ENCODE results near the gene ALDH3B1.

Gene ALDH3B1

DNA sequence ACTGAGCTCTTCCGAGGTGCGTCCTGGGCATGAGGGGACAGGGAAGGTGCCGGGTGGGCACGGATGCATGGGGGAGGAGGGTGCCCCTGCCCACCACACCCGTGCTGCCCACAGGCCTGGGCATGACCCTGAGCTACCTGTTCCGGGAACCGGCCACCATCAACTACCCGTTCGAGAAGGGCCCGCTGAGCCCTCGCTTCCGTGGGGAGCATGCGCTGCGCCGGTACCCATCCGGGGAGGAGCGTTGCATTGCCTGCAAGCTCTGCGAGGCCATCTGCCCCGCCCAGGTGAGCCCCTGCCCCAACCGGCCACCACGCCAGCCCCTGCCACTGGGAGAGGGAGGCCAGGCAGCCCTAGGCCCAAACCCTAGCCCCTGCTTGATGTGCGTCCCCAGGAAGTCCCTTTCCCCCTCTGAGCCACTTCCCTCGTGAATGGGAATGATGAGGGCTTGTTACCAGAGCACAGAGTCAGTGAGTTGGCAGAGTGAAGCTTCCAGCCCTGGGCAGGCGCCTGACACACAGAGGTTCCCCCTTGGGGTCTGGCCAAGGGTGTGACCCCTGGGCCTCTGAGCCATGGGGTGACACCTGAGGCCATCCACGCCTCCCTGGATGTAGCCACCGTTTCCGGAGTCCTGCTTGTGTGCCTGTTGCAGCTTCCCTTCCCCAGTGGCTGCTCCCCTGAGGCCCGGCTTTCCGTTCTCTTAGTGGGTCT lies 23.0 kb downstream of the ALDH3B1 start:
- DNase-seq: no peak

- DNase-seq: no peak
Measured at GRCh38 chr11:68033708-68034045, 23.6 kb downstream of the ALDH3B1 start.

DNA sequence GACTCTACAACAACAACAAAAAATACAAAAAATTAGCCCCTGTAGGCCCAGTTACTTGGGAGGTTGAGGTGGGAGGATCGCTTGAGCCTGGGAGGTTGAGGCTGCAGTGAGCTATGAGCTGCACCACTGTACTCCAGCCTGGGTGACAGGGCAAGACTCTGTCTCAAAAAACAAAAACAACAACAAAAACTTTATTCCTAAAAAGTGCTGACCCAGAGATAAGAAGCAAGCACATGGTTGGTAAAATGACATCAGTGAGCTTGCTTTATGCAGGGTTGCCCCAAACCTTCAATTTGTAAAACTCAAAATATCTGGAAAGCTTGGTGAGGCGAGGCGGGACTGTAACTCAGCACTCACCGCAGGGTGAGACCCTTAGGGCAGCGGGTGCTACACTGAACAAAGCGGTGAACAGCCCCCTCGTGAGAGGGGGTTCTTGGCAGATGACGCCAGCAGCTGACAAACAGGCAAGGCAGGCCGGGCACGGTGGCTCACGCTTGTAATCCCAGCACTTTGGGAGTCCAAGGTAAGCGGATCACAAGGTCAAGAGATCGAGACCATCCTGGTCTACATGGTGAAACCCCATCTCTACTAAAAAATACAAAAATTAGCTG lies 25.2 kb downstream of the ALDH3B1 start:
- DNase-seq: no peak

DNA sequence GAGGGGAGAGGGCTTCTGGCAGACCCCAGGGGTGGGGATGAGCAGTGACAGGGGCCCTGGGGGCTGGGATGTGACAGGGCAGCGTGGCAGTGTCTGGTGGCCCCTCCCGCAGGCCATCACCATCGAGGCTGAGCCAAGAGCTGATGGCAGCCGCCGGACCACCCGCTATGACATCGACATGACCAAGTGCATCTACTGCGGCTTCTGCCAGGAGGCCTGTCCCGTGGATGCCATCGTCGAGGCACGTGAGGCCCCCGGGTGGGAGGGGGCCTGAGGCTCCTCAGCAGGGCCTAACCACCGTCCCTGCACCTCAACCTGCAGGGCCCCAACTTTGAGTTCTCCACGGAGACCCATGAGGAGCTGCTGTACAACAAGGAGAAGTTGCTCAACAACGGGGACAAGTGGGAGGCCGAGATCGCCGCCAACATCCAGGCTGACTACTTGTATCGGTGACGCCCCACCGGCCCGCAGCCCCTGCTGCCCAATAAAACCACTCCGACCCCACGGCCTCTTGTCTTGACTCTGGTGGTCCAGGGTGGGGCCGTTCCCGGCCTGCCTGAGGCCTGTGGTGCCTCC lies 26.1 kb downstream of the ALDH3B1 start:
- DNase-seq: no peak

DNA sequence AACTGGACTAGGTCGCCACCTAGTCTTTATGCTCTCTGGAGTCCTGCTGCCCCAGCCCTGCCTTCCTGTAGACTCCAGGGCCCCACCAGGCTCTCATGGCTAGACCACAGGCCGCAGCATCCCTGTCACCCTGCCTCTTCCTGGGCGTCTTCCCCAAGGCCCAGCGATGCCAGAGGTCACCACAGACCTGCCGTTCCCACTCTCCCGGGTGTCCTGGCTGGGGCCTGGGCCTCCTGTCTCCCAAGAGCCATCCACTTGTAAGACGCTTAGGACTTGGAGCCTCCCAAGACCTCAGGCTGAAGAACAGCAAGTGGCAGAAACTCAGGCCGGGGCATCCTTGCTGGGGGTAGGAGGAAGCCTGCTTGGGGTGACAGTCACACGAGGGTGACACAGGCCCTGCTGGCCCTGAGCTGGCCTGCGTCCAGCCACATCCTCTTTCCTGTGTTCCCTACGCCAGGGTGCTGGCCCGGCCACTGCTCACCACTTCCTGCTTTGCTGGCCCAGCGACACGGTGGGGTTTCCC lies 26.7 kb downstream of the ALDH3B1 start:
- no peak for DNase-seq

DNA sequence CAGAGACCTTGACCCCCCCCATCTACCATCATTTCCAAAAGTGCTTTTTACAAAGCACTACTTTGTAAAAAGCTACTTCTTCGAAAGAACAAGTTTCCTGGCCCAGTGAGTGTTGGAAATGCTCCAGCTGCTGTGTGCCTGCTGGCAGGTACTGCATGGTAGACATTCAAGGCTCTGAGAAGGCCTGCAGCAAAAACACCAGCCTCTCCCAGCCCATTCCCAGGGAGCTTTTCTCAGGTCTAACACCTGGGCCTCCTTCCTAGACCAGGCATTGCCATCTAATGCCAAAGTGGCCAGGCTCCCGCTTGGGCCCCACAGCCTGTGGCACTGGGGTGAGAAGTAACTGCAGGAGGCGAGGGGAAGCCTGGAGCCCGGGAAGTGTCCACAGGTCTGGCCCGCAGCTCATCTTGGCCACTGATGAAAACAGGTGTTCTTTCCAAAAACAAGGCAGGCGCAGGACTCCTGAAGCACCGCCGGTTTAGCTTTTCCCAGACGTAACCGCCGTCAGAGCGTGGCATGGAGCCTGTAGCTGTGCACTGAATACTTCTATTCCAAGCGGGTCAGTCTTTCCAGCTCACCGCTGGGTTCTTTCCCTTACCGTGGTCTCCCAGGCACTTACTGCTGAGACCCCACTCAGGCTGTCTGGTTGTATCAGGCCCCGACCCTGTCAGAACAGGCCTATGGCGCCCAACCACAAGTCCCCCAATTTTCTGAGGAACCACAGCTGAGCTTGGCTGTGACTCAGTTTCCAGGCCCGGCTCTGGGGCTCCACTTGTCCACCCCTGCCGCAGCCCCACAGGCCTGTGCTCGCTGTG lies 27.5 kb downstream of the ALDH3B1 start:
- no peak for DNase-seq

DNA sequence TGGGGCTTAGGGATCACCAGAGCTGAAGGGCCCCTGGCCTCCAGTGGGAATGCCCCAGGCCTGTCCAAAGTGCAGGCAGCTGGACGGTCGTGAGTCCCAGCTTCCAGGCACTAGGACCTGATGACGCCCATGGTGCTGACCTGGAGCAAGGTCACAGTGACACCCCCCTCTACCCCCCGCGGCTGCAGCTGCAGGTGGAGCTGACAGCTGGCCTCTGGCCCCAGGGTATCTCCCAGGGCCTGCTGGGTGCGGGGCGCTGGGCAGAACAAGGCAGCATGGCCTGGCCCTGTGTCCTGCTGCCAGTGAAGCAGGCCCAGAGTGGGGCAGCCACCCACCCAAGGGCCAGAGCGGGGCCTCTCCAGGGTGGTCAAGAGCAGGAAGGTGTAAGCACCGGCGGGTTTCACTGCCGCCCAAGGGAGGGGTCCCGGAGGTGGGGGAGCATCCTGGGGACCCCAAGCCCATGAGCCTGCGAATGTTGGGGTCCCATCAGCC lies 28.1 kb downstream of the ALDH3B1 start:
- DNase-seq: no peak

DNA sequence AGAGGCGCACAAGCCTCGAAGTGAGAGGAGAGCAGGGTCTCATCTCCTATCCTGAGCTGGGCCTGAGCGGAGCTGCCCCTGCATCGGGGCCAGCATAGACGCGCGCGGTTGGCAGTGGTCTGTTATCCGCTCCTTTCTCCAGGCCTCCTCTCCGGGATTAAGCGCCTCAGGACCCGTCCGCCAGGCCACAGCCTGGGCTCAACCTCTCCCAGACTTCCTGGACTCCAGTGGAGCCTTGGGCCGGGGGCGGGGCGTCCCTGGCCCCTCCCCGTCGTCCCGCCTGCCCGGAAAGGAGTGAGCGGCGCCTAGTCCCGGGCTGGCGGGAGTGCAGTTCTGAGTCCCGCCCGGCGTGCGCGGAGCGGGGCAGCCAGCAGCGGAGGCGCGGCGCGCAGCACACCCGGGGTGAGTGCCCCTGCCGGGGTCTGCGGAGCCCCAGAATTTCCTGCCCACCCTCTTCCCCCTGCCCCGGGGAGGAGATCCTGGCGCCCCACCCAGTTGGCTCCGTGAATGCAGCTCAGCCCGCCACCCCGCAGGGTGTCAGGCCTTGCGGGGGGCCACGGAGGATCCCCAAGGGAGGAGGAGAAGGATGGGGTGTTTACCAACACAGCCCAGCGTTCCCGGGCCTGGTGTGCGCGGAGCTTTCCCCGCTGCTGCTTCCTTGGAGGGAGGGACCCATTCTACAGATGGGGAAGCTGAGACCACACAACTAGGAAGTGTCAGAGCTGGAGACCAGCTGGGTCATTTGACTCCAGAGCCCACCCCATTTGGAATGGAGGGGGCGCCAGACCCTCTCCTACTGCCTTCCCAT lies 28.8 kb downstream of the ALDH3B1 start, which contains the start of gene TCIRG1:
TSS of gene TCIRG1 (plus strand) at position 308 of the 808 bp plus-strand sequence. CDS start 2,247 bp downstream, outside the sequence.
- no peak for DNase-seq

DNA sequence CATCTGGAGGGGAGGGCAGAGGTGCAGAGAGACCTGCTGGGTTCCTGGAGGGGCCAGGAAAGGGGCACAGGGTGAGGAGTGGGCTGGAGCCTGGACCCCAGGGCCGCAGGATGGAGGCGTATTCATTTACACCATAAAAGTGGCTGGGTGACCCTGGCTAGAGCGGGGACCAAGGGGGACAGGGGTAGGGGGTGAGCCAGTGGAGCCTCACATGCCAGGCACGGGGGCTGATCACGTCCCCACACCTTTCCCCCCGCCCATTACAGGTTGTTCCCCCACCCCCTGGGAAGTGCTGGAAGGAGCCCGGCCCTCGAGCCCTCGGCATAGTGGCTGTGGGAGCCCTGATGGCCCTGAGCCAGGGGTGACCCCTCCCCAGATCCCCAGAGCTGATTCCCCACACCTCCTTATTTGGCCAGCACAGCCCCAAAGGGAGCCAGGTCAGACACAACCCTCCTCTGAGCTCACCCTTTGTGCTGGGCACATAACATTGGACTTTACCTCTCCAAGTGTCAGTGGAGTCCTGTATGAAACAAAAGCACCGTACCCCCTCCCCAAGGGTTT lies 29.5 kb downstream of the ALDH3B1 start:
- DNase-seq: no peak

DNA sequence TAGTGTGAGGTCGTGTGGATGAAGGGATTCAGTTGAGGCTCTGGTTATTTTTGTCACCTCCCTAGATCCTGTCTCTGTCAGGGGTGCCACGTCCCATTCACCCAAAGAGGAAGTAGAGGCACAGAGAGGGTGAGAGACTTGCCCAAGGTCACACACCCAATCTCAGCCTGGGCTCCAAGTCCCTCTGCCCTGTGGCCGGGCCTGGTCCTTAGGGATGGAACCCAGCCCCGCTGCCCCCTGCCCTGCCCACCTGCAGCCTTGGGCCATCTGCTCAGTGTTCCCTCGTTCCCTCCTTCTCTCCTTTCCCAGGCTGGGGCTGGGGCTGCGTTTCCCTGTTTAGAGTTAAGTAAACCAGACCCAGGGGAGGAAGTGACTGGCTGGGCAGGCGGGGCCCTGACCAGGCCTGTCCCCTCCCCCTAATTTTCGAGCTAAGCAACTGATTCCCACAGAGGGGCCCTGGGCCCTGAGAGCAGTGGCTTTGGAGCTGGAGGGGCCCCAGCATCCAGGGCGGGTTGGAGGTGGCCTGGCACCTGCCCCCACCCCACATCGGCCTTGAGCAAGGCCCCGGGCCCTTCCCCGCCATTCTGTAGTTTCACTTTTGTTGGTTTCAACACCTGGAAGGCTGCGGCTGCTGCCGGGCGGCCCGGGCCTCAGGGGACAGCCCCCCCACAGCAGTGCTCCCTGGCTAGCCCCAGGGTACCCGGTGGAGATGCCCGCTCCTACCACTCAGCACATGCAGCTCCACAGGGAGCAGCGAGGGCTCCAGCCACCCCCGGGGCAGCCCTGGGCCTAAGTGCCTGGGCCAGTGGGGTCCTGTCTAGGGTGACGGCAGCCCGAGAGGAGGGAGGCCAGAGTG lies 30.2 kb downstream of the ALDH3B1 start:
- no peak for DNase-seq

DNA sequence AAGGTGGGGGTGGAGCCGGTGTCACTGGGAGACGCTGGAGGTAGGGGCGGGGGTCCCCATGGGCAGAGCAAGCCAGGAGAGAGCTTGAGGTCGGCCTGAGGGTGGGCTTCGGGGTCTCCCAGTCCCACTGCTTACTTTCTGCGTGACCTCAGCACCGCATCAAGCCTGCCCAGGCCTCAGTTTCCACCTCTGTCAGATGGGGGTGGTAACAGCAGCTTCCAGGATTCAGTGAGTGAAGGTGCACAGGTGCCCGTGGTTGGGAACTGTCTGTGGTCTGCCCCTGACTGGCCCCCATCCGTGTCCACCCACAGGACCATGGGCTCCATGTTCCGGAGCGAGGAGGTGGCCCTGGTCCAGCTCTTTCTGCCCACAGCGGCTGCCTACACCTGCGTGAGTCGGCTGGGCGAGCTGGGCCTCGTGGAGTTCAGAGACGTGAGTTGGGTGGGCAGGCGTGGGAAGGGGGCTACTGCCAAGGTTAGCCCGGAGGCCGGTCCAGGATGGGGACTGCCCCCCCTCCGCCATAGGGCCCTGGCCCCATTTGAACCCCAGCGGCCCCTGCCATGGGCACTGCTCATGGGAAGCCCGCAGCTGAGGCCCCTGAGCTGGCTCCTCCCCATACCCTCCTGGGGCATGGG lies 30.9 kb downstream of the ALDH3B1 start:
- no peak for DNase-seq

GRCh38 chr11:68041617-68042218 lies 31.6 kb downstream of the ALDH3B1 start:
- no peak for DNase-seq

- DNase-seq: no peak
Measured at GRCh38 chr11:68042219-68043028, 32.3 kb downstream of the ALDH3B1 start.

DNA sequence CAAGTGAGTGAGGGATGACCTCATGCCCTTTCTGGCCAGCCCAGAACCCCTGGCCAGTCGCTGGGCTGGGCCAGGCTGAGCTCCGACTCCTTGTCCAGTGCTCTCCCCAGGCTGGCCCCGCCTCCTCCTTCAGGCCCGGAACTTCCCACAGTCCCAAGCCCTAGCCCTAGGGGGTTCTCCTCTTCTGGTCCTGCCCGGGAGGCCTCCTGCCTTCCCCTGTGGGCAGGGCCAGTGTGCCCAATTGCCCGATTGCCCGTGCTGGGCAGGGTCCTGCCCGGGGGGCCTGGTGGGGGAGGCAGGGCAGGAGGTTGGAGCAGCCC lies 32.9 kb downstream of the ALDH3B1 start:
- no peak for DNase-seq

DNA sequence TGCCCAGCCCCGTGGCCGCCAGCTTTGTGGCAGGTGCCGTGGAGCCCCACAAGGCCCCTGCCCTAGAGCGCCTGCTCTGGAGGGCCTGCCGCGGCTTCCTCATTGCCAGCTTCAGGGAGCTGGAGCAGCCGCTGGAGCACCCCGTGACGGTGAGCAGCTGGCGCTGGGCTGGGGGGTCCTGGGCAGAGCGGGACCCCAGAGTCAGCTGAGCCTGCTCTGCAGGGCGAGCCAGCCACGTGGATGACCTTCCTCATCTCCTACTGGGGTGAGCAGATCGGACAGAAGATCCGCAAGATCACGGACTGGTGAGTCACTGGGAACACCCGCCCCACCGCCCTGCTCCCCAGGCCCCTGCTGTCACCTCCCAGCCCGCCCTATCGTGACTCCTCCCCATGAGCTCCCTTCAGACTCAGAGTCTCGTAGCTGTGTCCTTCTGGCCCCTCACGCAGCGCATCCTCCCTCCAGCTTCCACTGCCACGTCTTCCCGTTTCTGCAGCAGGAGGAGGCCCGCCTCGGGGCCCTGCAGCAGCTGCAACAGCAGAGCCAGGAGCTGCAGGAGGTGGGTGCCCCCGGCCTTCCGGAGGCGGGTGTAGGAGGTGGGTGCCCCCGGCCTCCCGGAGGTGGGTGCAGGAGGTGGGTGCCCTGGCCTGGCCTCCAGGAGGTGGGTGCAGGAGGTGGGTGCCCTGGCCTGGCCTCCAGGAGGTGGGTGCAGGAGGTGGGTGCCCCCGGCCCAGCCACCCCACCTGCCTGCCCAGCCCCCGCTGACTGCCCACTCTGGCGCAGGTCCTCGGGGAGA lies 33.4 kb downstream of the ALDH3B1 start:
- no peak for DNase-seq

GRCh38 chr11:68044145-68044813 lies 34.2 kb downstream of the ALDH3B1 start:
- DNase-seq: no peak

GRCh38 chr11:68044898-68045351 lies 34.8 kb downstream of the ALDH3B1 start:
- no peak for DNase-seq
